Measurements from ENCODE around the gene RARG. TPM values are rescaled to one million over a fixed set of nuclear protein-coding genes. Genes with fewer than 3 reads are reported as not detected.
A peak's percentile ranks its signal among the peaks of the same experiment; 100 is the strongest.

RARG gene
- total and polyA plus RNA-seq, 2 donors (not counting 1 experiment from before 2014, with no cell fraction given), result 8.8 to 15.0 TPM

DNA sequence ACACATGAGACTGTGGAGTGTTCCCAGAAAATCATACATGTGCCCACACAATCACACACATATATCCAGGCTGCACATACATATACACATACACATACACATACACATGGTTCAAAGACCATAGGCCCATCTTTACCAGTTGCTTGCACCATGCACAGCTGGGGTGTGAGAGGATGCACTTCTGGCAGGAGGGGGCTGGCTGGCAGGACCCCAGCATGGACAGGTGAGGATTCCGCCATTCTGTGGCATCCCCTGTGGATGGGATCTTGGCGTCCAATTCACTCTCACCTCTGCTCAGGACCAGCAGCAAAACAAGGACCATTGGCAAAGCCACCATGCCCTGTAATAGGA is 31.9 kb downstream of the RARG start:
- Histone ChIP-seq H3K4me3 (ENCODE audit: control extremely low read depth in 1 of 5, extremely low read depth in 1 of 5, insufficient read depth in 1 of 5, low read depth in 2 of 5, low read length in 4 of 5) (peak overlapping the region in 3 of 5 experiments; percentile 17 to 54 (median 23)), H3K79me2 (ENCODE audit: control insufficient read depth, insufficient read depth, low read length) (peaks cover 54% of the 10 kb centered on the region), H3K9ac (ENCODE audit: low read length) (peak overlapping the region; percentile 43), H3K9me3 (ENCODE audit: control extremely low read depth in 1 of 3, control insufficient read depth in 2 of 3, insufficient read depth in 1 of 3, low read length in 2 of 3) (no peaks in the 10 kb centered on the region), H2AFZ (ENCODE audit: insufficient read depth, low read depth, low read length, poor library complexity, severe bottlenecking) (no peak overlapping the region), H3K27me3 (replicated peaks in 1 of 4; ENCODE audit: control extremely low read depth in 1 of 4, control insufficient read depth in 3 of 4, insufficient read depth in 4 of 4, low read length in 3 of 4) (no peaks in the 10 kb centered on the region), H4K20me1 (ENCODE audit: control insufficient read depth, insufficient read depth, low read length, poor library complexity, severe bottlenecking) (peaks cover 63% of the 10 kb centered on the region), H3K27ac (ENCODE audit: low read length in 2 of 2) (peak overlapping the region; percentile 39 to 58), H3K36me3 (replicated peaks in 1 of 2; ENCODE audit: control extremely low read depth in 1 of 2, control insufficient read depth in 1 of 2, extremely low read depth in 1 of 2, insufficient read depth in 2 of 2, low read length in 1 of 2) (peaks cover 4 to 50% of the 10 kb centered on the region in 2 experiments), H3K4me1 (ENCODE audit: control insufficient read depth in 2 of 2, insufficient read depth in 2 of 2, low read length in 2 of 2) (peaks cover 74 to 81% of the 10 kb centered on the region in 2 donors), H3K4me2 (replicated peaks; ENCODE audit: low read depth, low read length, poor library complexity, severe bottlenecking) (peak overlapping the region; percentile 73)
- peak overlapping the region; percentile 70 for H3K4me3 Mint-ChIP-seq
- POLR2A ChIA-PET, result interaction anchor here (0.8 to 2.5 kb wide), 8 partner anchors 9 to 121 kb away, joined by 3 to 8 read pairs (median 4); partner anchors contain the start of genes CSAD, PFDN5 and ZNF740
- peak overlapping the region; percentile 80 for H3K27ac Mint-ChIP-seq
- ATAC-seq (ENCODE audit: low read depth) (no peak), DNase-seq (no peak)
- CTCF ChIA-PET, result interaction anchor here (0.8 to 15.7 kb wide), 8 partner anchors 12 to 134 kb away, joined by 3 to 201 read pairs (median 18); partner anchors contain the start of genes AAAS, CSAD, ITGB7 and ZNF740
- no peaks in the 10 kb centered on the region for H3K27me3 Mint-ChIP-seq
- peaks cover 62% of the 10 kb centered on the region for H3K4me1 Mint-ChIP-seq
- WGBS (ENCODE audit: insufficient coverage), result no CpG with 5 or more reads among the region's 2 CpGs
- intact Hi-C loops (cut with micrococcal nuclease), result loop anchor here (1.0 kb wide), 1 partner anchor 9 kb away; no protein-coding TSS in a partner anchor
- H3K9me3 Mint-ChIP-seq (ENCODE audit: insufficient read depth), result no peaks in the 10 kb centered on the region
- TF ChIP-seq, protein P1, sequence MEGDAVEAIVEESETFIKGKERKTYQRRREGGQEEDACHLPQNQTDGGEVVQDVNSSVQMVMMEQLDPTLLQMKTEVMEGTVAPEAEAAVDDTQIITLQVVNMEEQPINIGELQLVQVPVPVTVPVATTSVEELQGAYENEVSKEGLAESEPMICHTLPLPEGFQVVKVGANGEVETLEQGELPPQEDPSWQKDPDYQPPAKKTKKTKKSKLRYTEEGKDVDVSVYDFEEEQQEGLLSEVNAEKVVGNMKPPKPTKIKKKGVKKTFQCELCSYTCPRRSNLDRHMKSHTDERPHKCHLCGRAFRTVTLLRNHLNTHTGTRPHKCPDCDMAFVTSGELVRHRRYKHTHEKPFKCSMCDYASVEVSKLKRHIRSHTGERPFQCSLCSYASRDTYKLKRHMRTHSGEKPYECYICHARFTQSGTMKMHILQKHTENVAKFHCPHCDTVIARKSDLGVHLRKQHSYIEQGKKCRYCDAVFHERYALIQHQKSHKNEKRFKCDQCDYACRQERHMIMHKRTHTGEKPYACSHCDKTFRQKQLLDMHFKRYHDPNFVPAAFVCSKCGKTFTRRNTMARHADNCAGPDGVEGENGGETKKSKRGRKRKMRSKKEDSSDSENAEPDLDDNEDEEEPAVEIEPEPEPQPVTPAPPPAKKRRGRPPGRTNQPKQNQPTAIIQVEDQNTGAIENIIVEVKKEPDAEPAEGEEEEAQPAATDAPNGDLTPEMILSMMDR (IDR thresholded peaks at IDR 0.05), result no peak
- TF ChIP-seq EZH2 (IDR thresholded peaks at IDR 0.05; ENCODE audit: borderline replicate concordance, insufficient read depth, low read depth, low read length, poor library complexity, severe bottlenecking), result no peak

GRCh38 chr12:53199700-53200099 is 32.3 kb downstream of the RARG start:
- peaks cover 4 to 54% of the 10 kb centered on the region in 2 experiments for H3K36me3 ChIP-seq (replicated peaks in 1 of 2; ENCODE audit: control extremely low read depth in 1 of 2, control insufficient read depth in 1 of 2, extremely low read depth in 1 of 2, insufficient read depth in 2 of 2, low read length in 1 of 2)
- peak overlapping the region; percentile 43 for H3K9ac ChIP-seq (ENCODE audit: low read length)
- peaks cover 70 to 77% of the 10 kb centered on the region in 2 donors for H3K4me1 ChIP-seq (ENCODE audit: control insufficient read depth in 2 of 2, insufficient read depth in 2 of 2, low read length in 2 of 2)
- ChIA-PET POLR2A (interaction anchor here (1.0 to 2.5 kb wide), 6 partner anchors 9 to 121 kb away, joined by 3 to 8 read pairs (median 6); partner anchors contain the start of genes CSAD, PFDN5 and ZNF740), CTCF (interaction anchor here (1.1 to 15.7 kb wide), 12 partner anchors 9 to 145 kb away, joined by 3 to 201 read pairs (median 10); partner anchors contain the start of genes CSAD, ESPL1, ITGB7 and ZNF740)
- H4K20me1 ChIP-seq (ENCODE audit: control insufficient read depth, insufficient read depth, low read length, poor library complexity, severe bottlenecking), result peaks cover 66% of the 10 kb centered on the region
- Mint-ChIP-seq H3K4me1 (peaks cover 62% of the 10 kb centered on the region), H3K4me3 (peak overlapping the region; percentile 70), H3K9me3 (ENCODE audit: insufficient read depth) (no peaks in the 10 kb centered on the region), H3K27me3 (no peaks in the 10 kb centered on the region), H3K27ac (peak overlapping the region; percentile 80)
- WGBS (ENCODE audit: insufficient coverage), result 100% methylated on average over 2 of the region's 3 CpGs
- peak overlapping the region in 1 of 2 donors; percentile 39 for H3K27ac ChIP-seq (ENCODE audit: low read length in 2 of 2)
- no peaks in the 10 kb centered on the region for H3K27me3 ChIP-seq (replicated peaks in 1 of 4; ENCODE audit: control extremely low read depth in 1 of 4, control insufficient read depth in 3 of 4, insufficient read depth in 4 of 4, low read length in 3 of 4)
- TF ChIP-seq, protein P1 (IDR thresholded peaks at IDR 0.05), result no peak
- no peak for TF ChIP-seq EZH2 (IDR thresholded peaks at IDR 0.05; ENCODE audit: borderline replicate concordance, insufficient read depth, low read depth, low read length, poor library complexity, severe bottlenecking)
- H3K4me3 ChIP-seq (ENCODE audit: control extremely low read depth in 1 of 5, extremely low read depth in 1 of 5, insufficient read depth in 1 of 5, low read depth in 2 of 5, low read length in 4 of 5), result peak overlapping the region in 1 of 5 experiments; percentile 54
- DNase-seq (no peak), ATAC-seq (ENCODE audit: low read depth) (no peak)
- H3K79me2 ChIP-seq (ENCODE audit: control insufficient read depth, insufficient read depth, low read length), result peaks cover 50% of the 10 kb centered on the region
- H2AFZ ChIP-seq (ENCODE audit: insufficient read depth, low read depth, low read length, poor library complexity, severe bottlenecking), result no peak overlapping the region
- no peaks in the 10 kb centered on the region for H3K9me3 ChIP-seq (ENCODE audit: control extremely low read depth in 1 of 3, control insufficient read depth in 2 of 3, insufficient read depth in 1 of 3, low read length in 2 of 3)
- peak overlapping the region; percentile 73 for H3K4me2 ChIP-seq (replicated peaks; ENCODE audit: low read depth, low read length, poor library complexity, severe bottlenecking)
- intact Hi-C loops (cut with micrococcal nuclease), result loop anchor here (1.0 to 5.0 kb wide), 3 partner anchors 10 to 132 kb away; partner anchors contain the start of genes CSAD and ZNF740

Measured in B cell (primary cell).